Cardiac muscle cell (in vitro differentiated cells and primary cell): Measurements from ENCODE around the gene CD96. TPM values are rescaled to one million over a fixed set of nuclear protein-coding genes. Genes with fewer than 3 reads are reported as not detected.

Experiments
- DNase-seq, 2 donors: peaks; one replicate each; pipeline versions ENCODE4 v3.0.0 to v3.0.0-alpha.2; 2010 to 2017; ENCODE audit warnings: low read depth in 1 of 2, low spot score in 1 of 2
- H3K27ac ChIP-seq: fragments of 200-600 bp; sonication (generic); 2 replicates; pipeline ENCODE4 v1.5.1; 2016
- H3K27me3 ChIP-seq: fragments of 200-600 bp; sonication (generic); 2 replicates; pipeline ENCODE4 v1.6.0; 2016; ENCODE audit warnings: control low read depth
- H3K36me3 ChIP-seq: fragments of 200-600 bp; sonication (generic); 2 replicates; pipeline ENCODE4 v1.5.1; 2016; ENCODE audit warnings: control low read depth
- H3K4me1 ChIP-seq: fragments of 200-600 bp; sonication (generic); 2 replicates; pipeline ENCODE4 v1.8.1; 2017; ENCODE audit warnings: low read depth, mild to moderate bottlenecking, mixed run types
- H3K4me3 ChIP-seq: fragments of 200-600 bp; sonication (generic); 2 replicates; pipeline ENCODE4 v1.5.1; 2016; ENCODE audit warnings: mild to moderate bottlenecking
- H3K9me3 ChIP-seq: fragments of 200-600 bp; sonication (generic); 2 replicates; pipeline ENCODE4 v1.5.1; 2017; ENCODE audit warnings: low read depth, mild to moderate bottlenecking, control low read depth
- CTCF ChIP-seq: IDR thresholded peaks from 2 replicates; pipeline ENCODE4 v1.5.1; 2012; ENCODE audit warnings: low read depth, mild to moderate bottlenecking, low read length
- polyA plus RNA-seq: library from polyadenylated mRNA; unstranded; fragments of >200 nt; fragmentation: Nextera tagmentation; extraction: Ambion mirVana; gene quantifications from 2 replicates; pipeline ENCODE4 v1.2.1, GENCODE V29; 2016
- total RNA-seq: library from RNA; depleted of rRNA; stranded (reverse); fragments of >200 nt; gene quantifications from 2 replicates; pipeline ENCODE4 v1.2.3, GENCODE V29; 2016

The CD96 gene
- total and polyA plus RNA-seq, 2 experiments from 2014 or later: not detected

GRCh38 chr3:111589303-111590142 lies 47.5 kb downstream of the CD96 start:
- H3K27ac ChIP-seq: no peak overlapping the region
- no peaks in the 10 kb centered on the region for H3K4me1 ChIP-seq
- H3K9me3 ChIP-seq: no peaks in the 10 kb centered on the region
- H3K27me3 ChIP-seq: no peaks in the 10 kb centered on the region
- no peak for DNase-seq
- no peaks in the 10 kb centered on the region for H3K36me3 ChIP-seq
- no peak for TF ChIP-seq CTCF
- no peak overlapping the region for H3K4me3 ChIP-seq

- Histone ChIP-seq H3K27ac (no peak overlapping the region), H3K36me3 (no peaks in the 10 kb centered on the region), H3K27me3 (no peaks in the 10 kb centered on the region), H3K9me3 (no peaks in the 10 kb centered on the region), H3K4me3 (no peak overlapping the region), H3K4me1 (no peaks in the 10 kb centered on the region)
- DNase-seq: no peak
- TF ChIP-seq CTCF: no peak
These were observed 48.1 kb downstream of the CD96 start for GRCh38 chr3:111590143-111590491.

GRCh38 chr3:111591555-111591954 lies 49.6 kb downstream of the CD96 start:
- TF ChIP-seq CTCF: no peak
- Histone ChIP-seq H3K4me3 (no peak overlapping the region), H3K27ac (no peak overlapping the region), H3K4me1 (no peaks in the 10 kb centered on the region), H3K36me3 (no peaks in the 10 kb centered on the region), H3K27me3 (no peaks in the 10 kb centered on the region), H3K9me3 (no peaks in the 10 kb centered on the region)
- DNase-seq: no peak

GRCh38 chr3:111592143-111592542 lies 50.1 kb downstream of the CD96 start:
- no peak overlapping the region for H3K4me3 ChIP-seq
- no peaks in the 10 kb centered on the region for H3K36me3 ChIP-seq
- DNase-seq: no peak
- H3K4me1 ChIP-seq: no peaks in the 10 kb centered on the region
- no peak for TF ChIP-seq CTCF
- no peaks in the 10 kb centered on the region for H3K9me3 ChIP-seq
- no peak overlapping the region for H3K27ac ChIP-seq
- no peaks in the 10 kb centered on the region for H3K27me3 ChIP-seq

- DNase-seq: no peak
- no peak for TF ChIP-seq CTCF
- Histone ChIP-seq H3K36me3 (no peaks in the 10 kb centered on the region), H3K9me3 (no peaks in the 10 kb centered on the region), H3K4me1 (no peaks in the 10 kb centered on the region), H3K4me3 (no peak overlapping the region), H3K27me3 (no peaks in the 10 kb centered on the region), H3K27ac (no peak overlapping the region)
These were observed 50.9 kb downstream of the CD96 start for GRCh38 chr3:111592936-111593335.

GRCh38 chr3:111593666-111594065 lies 51.7 kb downstream of the CD96 start:
- H3K4me1 ChIP-seq: no peaks in the 10 kb centered on the region
- H3K27ac ChIP-seq: no peak overlapping the region
- H3K9me3 ChIP-seq: no peaks in the 10 kb centered on the region

More at GRCh38 chr3:111593666-111594065, 51.7 kb downstream of the CD96 start:
- H3K36me3 ChIP-seq: no peaks in the 10 kb centered on the region
- DNase-seq: no peak
- no peak overlapping the region for H3K4me3 ChIP-seq
- no peaks in the 10 kb centered on the region for H3K27me3 ChIP-seq
- no peak for TF ChIP-seq CTCF
